Right cardiac atrium (tissue), 5 donors: ENCODE results near the gene IGF2BP2. TPM values are rescaled to one million over a fixed set of nuclear protein-coding genes. Genes with fewer than 3 reads are reported as not detected.

Experiments
- ATAC-seq, 2 donors: fragments of 200-7000 bp; cut with Tn5 transposase; one replicate each; pipeline versions ENCODE4 v1.8.0 to v1.9.1; 2020; ENCODE audit warnings: moderate library complexity in 2 of 2, mild to moderate bottlenecking in 1 of 2
- DNase-seq, 3 donors: peaks; one replicate each; pipeline ENCODE4 v3.0.0-alpha.2; 2020
- H3K27ac ChIP-seq: one replicate; pipeline ENCODE4 v1.5.1; 2013; ENCODE audit warnings: mild to moderate bottlenecking, low read length, control low read depth, moderate library complexity
- H3K27me3 ChIP-seq: one replicate; pipeline ENCODE4 v1.6.1; 2013; ENCODE audit not compliant: control insufficient read depth, insufficient read depth
- H3K4me1 ChIP-seq: one replicate; pipeline ENCODE4 v1.6.1; 2013; ENCODE audit warnings: low read length; ENCODE audit not compliant: control insufficient read depth, insufficient read depth
- H3K4me3 ChIP-seq: one replicate; pipeline ENCODE4 v1.5.1; 2013; ENCODE audit warnings: low read length, control low read depth
- H3K9me3 ChIP-seq: one replicate; pipeline ENCODE4 v1.6.1; 2013; ENCODE audit warnings: low read length; ENCODE audit not compliant: control insufficient read depth
- WGBS: extraction: QIAGEN DNeasy Blood & Tissue Kit; methylation state at CpG from one replicate; pipeline ENCODE4 v1.1.7; 2013; 5-methylcytosine and 5-hydroxymethylcytosine counted together
- intact Hi-C, 4 donors: fragments of 100-400 bp; cut with DNase I; formaldehyde crosslinking; loops; one replicate each; pipeline versions ENCODE4 v1.11.0 to v1.14.0; 2022 to 2023
- polyA plus RNA-seq: library from polyadenylated mRNA; stranded (reverse); fragments of 200-250 nt; gene quantifications from one replicate; pipeline ENCODE4 v1.2.3, GENCODE V29; 2013
- total RNA-seq, 4 donors: library from RNA; stranded (reverse); fragmentation: NEBNext Ultra II Directional; extraction: Animal tissue kit (Norgen Biotek cat#: 25700); gene quantifications; one replicate each; pipeline ENCODE4 v1.2.1, GENCODE V29; 2021
- donor health status: healthy with polysubstance abuse.
- donor health status: DM: no; HTN: yes; CAD: no.
- donor health status: DM: no; HTN: no; CAD: no.
- donor health status: DM: no; HTN: yes; CAD: no; lungs with severe emphysema.
- donor health status: DM: yes; HTN: yes; CAD: no.

IGF2BP2 gene
- total and polyA plus RNA-seq, 5 donors: 7.7 to 18.0 (median 14.6) TPM

DNA sequence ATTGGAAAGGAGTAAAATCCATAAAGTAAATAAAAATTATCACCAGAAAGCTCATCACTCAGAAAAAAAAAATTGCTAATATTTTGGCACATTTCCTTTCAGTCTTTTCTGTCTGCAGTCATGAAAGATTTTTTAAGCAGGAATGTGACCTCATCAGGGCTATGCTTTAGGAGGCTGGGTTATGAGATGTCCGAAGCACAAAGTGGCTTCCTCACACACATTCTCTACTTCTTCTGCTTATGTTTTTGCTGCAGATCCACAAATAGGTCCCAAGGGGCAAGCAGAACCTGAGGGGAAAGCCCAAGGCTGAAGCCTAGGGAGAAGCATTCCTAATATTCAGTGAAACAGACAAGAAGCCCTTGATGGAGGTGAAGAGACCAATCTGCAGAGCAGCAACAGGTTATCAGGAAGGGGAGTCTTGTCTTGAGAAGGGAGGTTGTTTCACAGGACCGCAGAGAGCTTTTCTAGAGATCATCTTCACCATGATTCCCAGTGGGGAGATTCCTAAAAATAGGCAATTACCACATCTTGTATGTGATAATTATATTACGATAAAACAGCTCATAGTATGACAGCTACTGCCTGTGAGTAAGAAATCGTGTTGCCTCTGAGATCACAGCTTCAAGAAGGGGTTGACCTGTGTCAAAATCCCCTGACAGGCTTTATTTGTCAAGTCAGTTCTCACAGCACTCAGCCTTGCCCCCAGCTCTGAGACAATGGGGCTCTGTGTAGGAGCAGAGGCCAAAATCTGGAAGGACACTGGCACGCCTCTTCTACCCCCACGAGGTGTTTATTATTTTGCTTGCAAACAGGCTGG, 60.5 kb downstream of the IGF2BP2 start:
- H3K27ac ChIP-seq: no peak overlapping the region
- no peaks in the 10 kb centered on the region for H3K27me3 ChIP-seq
- no peaks in the 10 kb centered on the region for H3K9me3 ChIP-seq
- DNase-seq (no peak), ATAC-seq (peak; percentile 63 to 66)
- H3K4me1 ChIP-seq: peaks cover 7% of the 10 kb centered on the region
- intact Hi-C loops: loop anchor here in 1 of 4 donors (10.0 kb wide), 1 partner anchor 100 kb away; no protein-coding TSS in a partner anchor
- H3K4me3 ChIP-seq: peak overlapping the region; percentile 12
- WGBS: 12% methylated on average over 6 of the region's 6 CpGs

DNA sequence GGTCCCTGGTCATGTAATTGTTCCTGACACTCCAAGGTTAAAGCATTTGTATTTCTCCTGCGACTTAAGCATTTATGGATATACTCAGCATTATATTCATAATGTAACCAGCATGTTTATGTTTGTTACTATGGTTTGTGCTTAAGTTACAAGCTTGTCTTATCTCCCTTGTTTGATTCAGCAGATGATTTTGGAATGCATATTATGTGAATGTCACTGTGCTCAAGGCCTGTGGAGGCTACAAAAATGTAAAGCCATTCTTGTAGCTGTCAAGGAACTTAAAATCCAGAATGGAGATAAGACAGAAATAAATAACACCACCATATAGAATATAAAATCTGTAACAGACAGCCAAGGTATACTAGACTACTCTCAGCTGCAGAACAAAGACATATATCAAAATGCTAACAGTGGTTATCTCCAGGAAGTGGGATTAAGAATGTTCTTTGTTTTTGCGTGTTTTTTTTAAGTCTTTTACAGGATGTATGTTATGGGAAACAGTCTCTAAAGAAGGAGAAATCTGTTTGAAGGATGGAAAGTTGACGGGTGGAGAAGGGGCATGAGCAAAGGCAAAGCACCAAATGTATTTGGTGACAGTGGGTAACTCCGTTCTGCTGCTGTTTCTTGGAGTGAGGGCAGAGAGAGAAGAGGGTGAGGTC, 61.4 kb downstream of the IGF2BP2 start:
- no peaks in the 10 kb centered on the region for H3K9me3 ChIP-seq
- peaks cover 7% of the 10 kb centered on the region for H3K4me1 ChIP-seq
- DNase-seq (no peak), ATAC-seq (no peak)
- H3K27me3 ChIP-seq: no peaks in the 10 kb centered on the region
- intact Hi-C loops: loop anchor here in 1 of 4 donors (10.0 kb wide), 1 partner anchor 99 kb away; no protein-coding TSS in a partner anchor
- no peak overlapping the region for H3K27ac ChIP-seq
- 57% methylated on average over 4 of the region's 4 CpGs for WGBS
- no peak overlapping the region for H3K4me3 ChIP-seq

DNA sequence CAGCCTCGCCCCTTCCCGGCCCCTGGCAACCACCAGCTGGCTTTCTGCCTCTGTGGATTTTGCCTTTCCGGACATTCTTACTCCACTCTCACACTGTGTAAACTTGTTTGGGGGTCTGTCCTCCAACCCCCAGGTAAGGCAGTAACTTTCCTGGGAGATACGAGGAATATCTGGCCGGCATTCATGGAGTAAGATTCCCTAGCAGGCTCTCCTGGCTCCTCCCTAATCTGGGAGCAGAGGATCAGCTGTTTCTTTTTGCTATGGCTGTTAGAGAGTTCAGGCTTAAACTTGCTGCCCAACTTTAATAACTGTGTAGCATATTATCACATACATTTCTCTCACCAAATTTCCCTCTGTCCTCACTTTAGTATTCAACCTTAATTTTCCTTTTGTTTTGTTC, 64.3 kb downstream of the IGF2BP2 start:
- ATAC-seq: peak in 1 of 2 donors; percentile 41
- H3K27ac ChIP-seq: no peak overlapping the region
- intact Hi-C loops: loop anchor here in 1 of 4 donors (10.0 kb wide), 1 partner anchor 96 kb away; no protein-coding TSS in a partner anchor

DNA sequence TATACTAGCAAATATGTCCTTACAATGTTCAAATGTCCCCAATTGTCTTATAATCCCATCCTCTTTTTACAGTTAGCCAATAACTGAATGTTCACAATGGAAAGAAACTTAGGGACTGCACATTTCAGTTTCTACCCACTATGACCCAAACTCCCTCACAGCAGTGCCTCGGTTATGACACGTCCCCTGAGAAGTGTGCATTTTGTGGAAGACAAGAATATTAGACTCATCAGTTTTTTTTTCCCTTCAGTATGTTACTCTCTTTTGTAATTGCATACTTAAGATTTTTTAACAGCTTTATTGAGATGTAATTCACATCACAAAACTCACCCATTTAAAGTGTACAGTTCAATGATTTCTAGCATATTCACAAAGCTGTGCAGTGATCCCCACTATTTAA, 64.8 kb downstream of the IGF2BP2 start:
- no peak overlapping the region for H3K27ac ChIP-seq
- DNase-seq: no peak
- peaks cover 2% of the 10 kb centered on the region for H3K9me3 ChIP-seq
- H3K27me3 ChIP-seq: no peaks in the 10 kb centered on the region
- 33% methylated on average over 2 of the region's 2 CpGs for WGBS
- peaks cover 5% of the 10 kb centered on the region for H3K4me1 ChIP-seq
- ATAC-seq: no peak
- H3K4me3 ChIP-seq: no peak overlapping the region
- intact Hi-C loops: loop anchor here in 1 of 4 donors (10.0 kb wide), 1 partner anchor 95 kb away; no protein-coding TSS in a partner anchor

More for the DNA sequence above, 64.3 kb downstream of the IGF2BP2 start:
- no peak for DNase-seq
- no peaks in the 10 kb centered on the region for H3K27me3 ChIP-seq
- 21% methylated on average over 5 of the region's 5 CpGs for WGBS
- peaks cover 2% of the 10 kb centered on the region for H3K9me3 ChIP-seq
- H3K4me1 ChIP-seq: peaks cover 5% of the 10 kb centered on the region
- peak overlapping the region; percentile 22 for H3K4me3 ChIP-seq

DNA sequence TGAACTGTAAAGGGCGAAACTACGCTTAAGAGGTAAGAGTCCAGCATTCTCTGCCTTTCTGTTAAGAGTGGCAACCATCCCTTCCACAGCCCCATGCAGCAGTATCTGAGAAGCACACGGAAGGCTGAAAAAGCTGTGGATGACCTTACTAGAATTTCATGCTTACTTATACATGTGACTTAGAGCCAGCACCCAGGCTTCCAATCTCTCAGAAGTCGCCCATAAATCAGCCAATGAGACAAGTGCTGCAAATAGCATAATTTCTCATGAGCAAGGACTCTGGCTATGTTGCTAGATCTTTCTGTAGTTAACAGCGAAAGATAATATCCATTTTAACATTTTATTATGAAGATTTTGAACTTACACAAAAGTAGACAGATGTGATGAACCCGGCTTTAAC, 65.3 kb downstream of the IGF2BP2 start:
- ATAC-seq (no peak), DNase-seq (no peak)
- Histone ChIP-seq H3K4me1 (peaks cover 3% of the 10 kb centered on the region), H3K4me3 (no peak overlapping the region), H3K9me3 (peaks cover 2% of the 10 kb centered on the region), H3K27ac (no peak overlapping the region), H3K27me3 (no peaks in the 10 kb centered on the region)
- WGBS: 90% methylated on average over 6 of the region's 6 CpGs
- intact Hi-C loops: no loop called here

DNA sequence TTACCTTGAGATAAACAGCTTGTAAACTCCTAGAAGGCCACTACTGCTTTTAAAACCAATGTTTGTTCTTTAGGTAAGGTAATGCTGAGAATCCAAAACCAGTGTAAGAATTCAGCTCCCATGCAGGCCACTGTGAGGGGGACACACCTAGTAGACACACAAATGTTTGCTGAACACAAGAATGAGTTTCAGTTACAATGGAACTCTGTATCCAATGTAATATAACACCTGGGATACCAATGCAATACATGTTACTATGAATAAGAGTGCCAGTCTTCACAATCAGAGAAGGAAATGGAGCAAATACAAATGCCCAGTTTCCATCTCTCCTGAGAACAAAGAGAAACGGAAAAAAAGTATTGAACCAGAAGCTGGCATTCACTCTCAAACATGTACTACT, 65.9 kb downstream of the IGF2BP2 start:
- Histone ChIP-seq H3K9me3 (peaks cover 2% of the 10 kb centered on the region), H3K27ac (no peak overlapping the region), H3K4me1 (no peaks in the 10 kb centered on the region), H3K27me3 (no peaks in the 10 kb centered on the region), H3K4me3 (no peak overlapping the region)
- DNase-seq (no peak), ATAC-seq (no peak)
- 62% methylated on average over 1 of the region's 1 CpG for WGBS
- intact Hi-C loops: no loop called here

DNA sequence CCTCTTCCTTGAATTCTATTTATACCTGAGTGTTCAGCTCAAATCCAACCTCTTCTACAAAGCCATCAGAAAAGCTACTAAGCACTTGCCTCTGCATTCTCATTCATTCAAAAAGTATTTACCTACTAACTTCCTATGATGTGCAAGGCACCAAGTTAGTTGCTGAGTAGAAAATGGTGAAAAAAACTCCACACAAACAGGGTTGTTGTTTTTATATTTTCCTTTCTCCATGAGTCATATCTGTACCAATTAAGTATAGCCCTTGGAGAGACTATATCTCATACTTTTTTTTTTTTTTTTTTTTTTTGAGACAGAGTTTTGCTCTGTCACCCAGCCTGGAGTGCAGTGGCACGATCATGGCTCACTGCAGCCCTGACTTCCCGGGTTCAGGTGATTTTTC, 67.7 kb downstream of the IGF2BP2 start:
- peaks cover 2% of the 10 kb centered on the region for H3K9me3 ChIP-seq
- H3K4me3 ChIP-seq: no peak overlapping the region
- ATAC-seq (no peak), DNase-seq (no peak)
- 93% methylated on average over 2 of the region's 2 CpGs for WGBS
- H3K27me3 ChIP-seq: no peaks in the 10 kb centered on the region
- intact Hi-C loops: no loop called here
- no peaks in the 10 kb centered on the region for H3K4me1 ChIP-seq
- no peak overlapping the region for H3K27ac ChIP-seq

DNA sequence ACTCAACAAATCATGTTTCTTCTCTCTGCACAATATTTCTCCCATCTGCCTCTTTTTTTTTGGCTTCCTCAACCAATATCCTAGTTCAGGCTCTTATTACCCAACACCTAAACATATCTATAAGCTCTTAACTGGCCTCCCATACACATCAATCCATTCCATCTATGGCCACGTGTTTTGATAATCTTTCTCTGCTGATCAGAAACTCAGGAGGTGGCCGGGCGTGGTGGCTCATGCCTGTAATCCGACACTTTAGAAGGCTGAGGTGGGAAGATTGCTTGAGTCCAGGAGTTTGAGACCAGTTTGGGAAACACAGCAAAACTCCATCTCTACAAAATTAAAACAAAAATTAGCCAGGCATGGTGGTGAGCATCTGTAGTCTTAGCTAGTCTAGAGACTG, 68.4 kb downstream of the IGF2BP2 start:
- Histone ChIP-seq H3K4me3 (no peak overlapping the region), H3K27ac (no peak overlapping the region), H3K27me3 (no peaks in the 10 kb centered on the region), H3K4me1 (no peaks in the 10 kb centered on the region), H3K9me3 (peaks cover 2% of the 10 kb centered on the region)
- intact Hi-C loops: no loop called here
- ATAC-seq (no peak), DNase-seq (no peak)
- 94% methylated on average over 4 of the region's 4 CpGs for WGBS

DNA sequence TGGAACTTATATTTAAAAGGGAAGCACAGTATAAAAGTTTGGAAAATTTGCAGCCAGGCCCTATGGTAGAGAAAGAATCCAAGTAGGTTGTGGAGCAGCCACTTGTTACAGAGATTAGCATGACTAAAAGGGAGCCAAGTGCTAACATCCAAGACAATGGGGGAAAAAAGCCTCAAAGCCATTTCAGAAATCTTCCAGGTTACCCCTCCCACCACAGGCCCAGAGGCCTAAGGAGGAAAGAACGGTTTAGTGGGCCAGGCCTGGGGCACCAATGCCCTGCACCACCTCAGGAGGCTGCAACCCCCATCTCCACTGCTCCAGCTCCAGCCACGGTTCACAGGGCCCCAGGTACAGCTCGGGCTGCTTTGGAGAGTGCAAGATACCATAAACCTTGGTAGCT, 69.9 kb downstream of the IGF2BP2 start:
- no peaks in the 10 kb centered on the region for H3K4me1 ChIP-seq

DNA sequence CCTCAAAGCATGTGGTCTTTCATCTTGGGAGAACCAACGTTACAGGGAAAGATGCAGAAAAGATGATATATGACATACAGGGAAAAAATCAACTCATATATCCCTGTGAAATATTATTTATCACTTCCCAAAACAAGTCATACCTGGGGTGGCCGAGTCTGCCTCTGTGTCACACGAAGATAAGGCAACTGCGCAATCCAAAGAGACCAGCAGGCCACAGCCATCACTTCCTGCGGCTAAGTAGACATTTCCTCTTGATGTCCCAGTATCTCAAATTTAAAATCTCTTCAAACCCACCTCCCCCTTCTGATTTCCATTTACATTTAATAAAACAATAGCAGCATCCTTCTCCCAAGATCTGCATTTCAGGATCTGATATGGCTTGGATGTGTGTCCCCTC, 71.5 kb downstream of the IGF2BP2 start:
- WGBS: 79% methylated on average over 5 of the region's 5 CpGs
- no peak overlapping the region for H3K4me3 ChIP-seq
- H3K27me3 ChIP-seq: no peaks in the 10 kb centered on the region
- ATAC-seq (no peak), DNase-seq (no peak)
- H3K9me3 ChIP-seq: peaks cover 2% of the 10 kb centered on the region
- no peaks in the 10 kb centered on the region for H3K4me1 ChIP-seq
- no peak overlapping the region for H3K27ac ChIP-seq
- intact Hi-C loops: no loop called here

More for the DNA sequence above, 69.9 kb downstream of the IGF2BP2 start:
- no peaks in the 10 kb centered on the region for H3K27me3 ChIP-seq
- H3K27ac ChIP-seq: no peak overlapping the region
- peaks cover 2% of the 10 kb centered on the region for H3K9me3 ChIP-seq
- 93% methylated on average over 3 of the region's 3 CpGs for WGBS
- H3K4me3 ChIP-seq: no peak overlapping the region
- ATAC-seq (no peak), DNase-seq (no peak)
- intact Hi-C loops: no loop called here

DNA sequence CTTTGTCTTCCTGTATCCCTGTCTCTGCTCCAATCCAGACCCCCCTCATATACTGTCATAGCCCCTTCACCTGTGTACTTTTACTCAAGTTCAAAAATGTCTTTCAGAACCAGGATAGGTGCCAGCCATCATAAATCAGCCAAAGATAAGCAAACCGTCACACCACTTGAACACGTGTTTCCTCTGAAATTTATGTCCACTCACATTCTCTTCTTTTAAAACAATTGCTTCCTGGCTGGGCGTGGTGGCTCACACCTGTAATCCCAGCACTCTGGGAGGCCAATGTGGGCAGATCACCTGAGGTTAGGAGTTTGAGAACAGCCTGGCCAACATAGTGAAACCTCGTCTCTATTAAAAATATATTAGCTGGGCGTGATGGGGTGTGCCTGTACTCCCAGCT, 74.1 kb downstream of the IGF2BP2 start:
- H3K27me3 ChIP-seq: no peaks in the 10 kb centered on the region
- no peak overlapping the region for H3K4me3 ChIP-seq
- intact Hi-C loops: no loop called here
- WGBS: 74% methylated on average over 5 of the region's 5 CpGs
- no peak for DNase-seq
- H3K9me3 ChIP-seq: no peaks in the 10 kb centered on the region
- ATAC-seq: no peak
- no peaks in the 10 kb centered on the region for H3K4me1 ChIP-seq
- H3K27ac ChIP-seq: no peak overlapping the region
